Ishikawa (cell line): ENCODE measurements around the gene TVP23C.
A peak's percentile ranks its signal among the peaks of the same experiment; 100 is the strongest.

ENCODE experiments used
- CEBPB ChIP-seq: IDR thresholded peaks from 2 replicates; pipeline ENCODE4 v1.6.1; 2012
- CREB1 ChIP-seq: IDR thresholded peaks from 2 replicates; pipeline ENCODE4 v1.6.1; 2012; ENCODE audit warnings: low read depth
- EGR1 ChIP-seq: IDR thresholded peaks from 2 replicates; pipeline ENCODE4 v1.6.1; 2012
- EP300 ChIP-seq: IDR thresholded peaks from 2 replicates; pipeline ENCODE4 v1.6.1; 2012; ENCODE audit warnings: borderline replicate concordance
- FOXM1 ChIP-seq: IDR thresholded peaks from 2 replicates; pipeline ENCODE4 v1.6.1; 2012; ENCODE audit warnings: low read depth, borderline replicate concordance
- MAX ChIP-seq: IDR thresholded peaks from 2 replicates; pipeline ENCODE4 v1.6.1; 2012
- NFIC ChIP-seq: IDR thresholded peaks from 2 replicates; pipeline ENCODE4 v1.6.1; 2012
- RAD21 ChIP-seq: IDR thresholded peaks from 2 replicates; pipeline ENCODE4 v1.6.1; 2012; ENCODE audit warnings: low read depth
- REST ChIP-seq: IDR thresholded peaks from 2 replicates; pipeline ENCODE4 v1.6.1; 2012; ENCODE audit warnings: low read depth, mild to moderate bottlenecking
- TAF1 ChIP-seq: IDR thresholded peaks from 2 replicates; pipeline ENCODE4 v1.6.1; 2012; ENCODE audit warnings: low read depth, mild to moderate bottlenecking
- TCF12 ChIP-seq: IDR thresholded peaks from 2 replicates; pipeline ENCODE4 v1.6.1; 2012; ENCODE audit warnings: low read depth
- TEAD4 ChIP-seq: IDR thresholded peaks from 2 replicates; pipeline ENCODE4 v1.6.1; 2012
- USF1 ChIP-seq: IDR thresholded peaks from 2 replicates; pipeline ENCODE4 v1.6.1; 2012
- YY1 ChIP-seq: IDR thresholded peaks from 2 replicates; pipeline ENCODE4 v1.6.1; 2012; ENCODE audit warnings: low read depth
- ZBTB7A ChIP-seq: IDR thresholded peaks from 2 replicates; pipeline ENCODE4 v1.6.1; 2012; ENCODE audit warnings: low read depth

The TVP23C gene

GRCh38 chr17:15502369-15503112, 60.7 kb downstream of the TVP23C start:
- TF ChIP-seq MAX: no peak
- TF ChIP-seq TEAD4: no peak
- TF ChIP-seq CEBPB: no peak
- no peak for TF ChIP-seq USF1
- TF ChIP-seq ZBTB7A: no peak
- TF ChIP-seq TAF1: no peak
- peak; percentile 77 for TF ChIP-seq RAD21
- no peak for TF ChIP-seq FOXM1
- no peak for TF ChIP-seq EP300

- TF ChIP-seq USF1: no peak
- TF ChIP-seq TAF1: no peak
- TF ChIP-seq YY1: no peak
- TF ChIP-seq CEBPB: no peak
- no peak for TF ChIP-seq FOXM1
- TF ChIP-seq TEAD4: no peak
- TF ChIP-seq TCF12: no peak
- TF ChIP-seq EP300: no peak
- no peak for TF ChIP-seq RAD21
- TF ChIP-seq NFIC: no peak
- no peak for TF ChIP-seq MAX
- no peak for TF ChIP-seq ZBTB7A
- TF ChIP-seq REST: no peak
- TF ChIP-seq EGR1: no peak
- TF ChIP-seq CREB1: no peak
Observed at GRCh38 chr17:15501793-15502192, 61.5 kb downstream of the TVP23C start.

- TF ChIP-seq REST (no peak), TEAD4 (no peak), CREB1 (no peak), FOXM1 (no peak), TCF12 (no peak), ZBTB7A (no peak), EP300 (no peak), RAD21 (no peak), NFIC (no peak), CEBPB (no peak), TAF1 (no peak), YY1 (no peak), MAX (no peak)
Observed at GRCh38 chr17:15501282-15501681, 62.0 kb downstream of the TVP23C start.

GRCh38 chr17:15498107-15498506, 65.2 kb downstream of the TVP23C start:
- TF ChIP-seq RAD21: no peak
- TF ChIP-seq ZBTB7A: no peak
- TF ChIP-seq CEBPB: no peak
- TF ChIP-seq YY1: peak; percentile 85
- TF ChIP-seq USF1: peak; percentile 95
- no peak for TF ChIP-seq CREB1
